ELF-1 (cell line): ENCODE data around the gene HLA-DMB.

Source experiments
- DNase-seq: peaks from one replicate; pipeline ENCODE4 v3.0.0-alpha.2; 2016; ENCODE audit warnings: low read depth, low spot score

HLA-DMB gene

GRCh38 chr6:32940656-32941213 is at the start of gene HLA-DMB:
HLA-DMB (minus strand) TSS chr6:32941028; CDS start chr6:32940807, 221 bp downstream.
- DNase-seq, result peak; percentile 13

GRCh38 chr6:32989368-32989767 is 48.5 kb upstream of the HLA-DMB start:
- no peak for DNase-seq

GRCh38 chr6:32984622-32985389 is 44.0 kb upstream of the HLA-DMB start:
- peak; percentile 87 for DNase-seq

GRCh38 chr6:32983964-32984621 is 43.3 kb upstream of the HLA-DMB start:
- no peak for DNase-seq

- DNase-seq, result no peak
Measured at GRCh38 chr6:32983493-32983848, 42.6 kb upstream of the HLA-DMB start.

- no peak for DNase-seq
Measured at GRCh38 chr6:32982702-32983492, 42.1 kb upstream of the HLA-DMB start.

- no peak for DNase-seq
Measured at GRCh38 chr6:32982084-32982701, 41.4 kb upstream of the HLA-DMB start.

- no peak for DNase-seq
Measured at GRCh38 chr6:32980488-32981038, 39.7 kb upstream of the HLA-DMB start.

- DNase-seq, result no peak
Measured at GRCh38 chr6:32979720-32980487, 39.1 kb upstream of the HLA-DMB start.

GRCh38 chr6:32977953-32978324 is 37.1 kb upstream of the HLA-DMB start:
- DNase-seq, result no peak

- no peak for DNase-seq
Measured at GRCh38 chr6:32977272-32977952, 36.6 kb upstream of the HLA-DMB start.

- DNase-seq, result no peak
Measured at GRCh38 chr6:32976334-32977069, 35.7 kb upstream of the HLA-DMB start.

- DNase-seq, result no peak
Measured at GRCh38 chr6:32975886-32976285, 35.1 kb upstream of the HLA-DMB start.

GRCh38 chr6:32974541-32975308 is 33.9 kb upstream of the HLA-DMB start:
- no peak for DNase-seq

- DNase-seq, result no peak
Measured at GRCh38 chr6:32974016-32974333, 33.1 kb upstream of the HLA-DMB start.

- DNase-seq, result no peak
Measured at GRCh38 chr6:32973144-32974015, 32.6 kb upstream of the HLA-DMB start.

GRCh38 chr6:32972353-32973143 is 31.7 kb upstream of the HLA-DMB start:
- no peak for DNase-seq
